Measurements from ENCODE around the gene PRG3. TPM values are rescaled to one million over a fixed set of nuclear protein-coding genes. Genes with fewer than 3 reads are reported as not detected.

PRG3 gene
- total RNA-seq, 1 donor from 2014 or later, result not detected

- Mint-ChIP-seq H3K27ac (no peak overlapping the region), H3K4me1 (peaks cover 4% of the 10 kb centered on the region), H3K9me3 (no peaks in the 10 kb centered on the region), H3K36me3 (ENCODE audit: low read depth) (peaks cover 2% of the 10 kb centered on the region), H3K4me3 (no peak overlapping the region), H3K27me3 (peaks cover 33% of the 10 kb centered on the region)
- intact Hi-C loops (cut with micrococcal nuclease), result no loop called here
- DNase-seq, result no peak
Measured at GRCh38 chr11:57354699-57355098, 26.3 kb downstream of the PRG3 start.

DNA sequence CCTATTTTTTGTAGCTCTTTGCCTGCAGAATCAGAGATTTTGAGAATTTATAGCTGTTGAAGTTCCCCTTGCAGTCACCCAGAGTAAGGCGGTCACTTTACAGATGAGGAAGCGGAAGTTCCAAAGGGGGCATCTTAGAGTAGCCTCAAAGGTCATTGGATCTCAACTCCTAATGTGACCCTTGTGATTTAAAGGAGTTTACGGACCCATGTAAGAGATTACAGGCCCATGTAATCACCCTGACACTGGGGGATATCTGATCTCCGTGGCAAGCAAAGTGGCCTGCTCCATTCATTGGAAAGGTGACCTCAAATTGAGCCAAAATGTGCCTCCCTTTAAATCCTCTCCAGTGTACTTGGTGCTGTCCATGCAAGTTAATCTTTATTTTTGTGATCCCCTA is 27.1 kb downstream of the PRG3 start:
- Mint-ChIP-seq H3K27ac (no peak overlapping the region), H3K9me3 (no peaks in the 10 kb centered on the region), H3K4me3 (no peak overlapping the region), H3K4me1 (peaks cover 4% of the 10 kb centered on the region), H3K36me3 (ENCODE audit: low read depth) (peaks cover 2% of the 10 kb centered on the region), H3K27me3 (peaks cover 34% of the 10 kb centered on the region)
- DNase-seq, result no peak
- intact Hi-C loops (cut with micrococcal nuclease), result no loop called here

DNA sequence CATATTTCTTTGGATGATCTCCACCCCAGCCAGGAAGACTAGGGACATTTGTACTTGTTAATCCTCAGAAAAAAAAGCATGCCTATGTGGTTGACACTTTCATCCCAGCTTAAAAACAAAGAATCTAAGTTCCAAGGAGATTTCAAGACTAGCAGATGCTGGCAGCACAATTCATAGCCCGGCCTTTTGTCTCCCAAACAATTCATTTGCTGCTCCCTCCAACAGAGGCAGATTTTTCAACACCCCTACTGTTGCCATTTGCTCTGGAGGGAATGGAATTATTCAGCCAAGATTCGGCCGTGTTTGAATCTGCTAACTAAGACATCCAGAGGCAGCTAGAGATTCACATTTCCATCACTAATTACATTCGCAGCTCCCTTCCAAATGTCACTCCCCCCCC is 27.5 kb downstream of the PRG3 start:
- peaks cover 37% of the 10 kb centered on the region for H3K27me3 Mint-ChIP-seq
- no peaks in the 10 kb centered on the region for H3K9me3 Mint-ChIP-seq
- DNase-seq, result no peak
- intact Hi-C loops (cut with micrococcal nuclease), result no loop called here
- H3K27ac Mint-ChIP-seq, result no peak overlapping the region
- H3K36me3 Mint-ChIP-seq (ENCODE audit: low read depth), result peaks cover 2% of the 10 kb centered on the region
- no peak overlapping the region for H3K4me3 Mint-ChIP-seq
- peaks cover 4% of the 10 kb centered on the region for H3K4me1 Mint-ChIP-seq

- intact Hi-C loops (cut with micrococcal nuclease), result no loop called here
- no peak for DNase-seq
- Mint-ChIP-seq H3K9me3 (no peaks in the 10 kb centered on the region), H3K27me3 (peaks cover 37% of the 10 kb centered on the region), H3K36me3 (ENCODE audit: low read depth) (peaks cover 2% of the 10 kb centered on the region), H3K4me3 (no peak overlapping the region), H3K27ac (no peak overlapping the region), H3K4me1 (peaks cover 4% of the 10 kb centered on the region)
Measured at GRCh38 chr11:57353036-57353435, 27.9 kb downstream of the PRG3 start.

- Mint-ChIP-seq H3K27me3 (peaks cover 32% of the 10 kb centered on the region), H3K4me3 (no peak overlapping the region), H3K36me3 (ENCODE audit: low read depth) (peaks cover 2% of the 10 kb centered on the region), H3K4me1 (peaks cover 7% of the 10 kb centered on the region), H3K9me3 (no peaks in the 10 kb centered on the region), H3K27ac (no peak overlapping the region)
- DNase-seq, result peak; percentile 89
- intact Hi-C loops (cut with micrococcal nuclease), result no loop called here
Measured at GRCh38 chr11:57349491-57350274, 31.3 kb downstream of the PRG3 start.

GRCh38 chr11:57348636-57349313 is 32.2 kb downstream of the PRG3 start:
- intact Hi-C loops (cut with micrococcal nuclease), result no loop called here
- Mint-ChIP-seq H3K4me3 (no peak overlapping the region), H3K9me3 (no peaks in the 10 kb centered on the region), H3K27me3 (peaks cover 25% of the 10 kb centered on the region), H3K4me1 (peaks cover 7% of the 10 kb centered on the region), H3K27ac (no peak overlapping the region), H3K36me3 (ENCODE audit: low read depth) (peaks cover 2% of the 10 kb centered on the region)
- DNase-seq, result no peak

- peaks cover 7% of the 10 kb centered on the region for H3K4me1 Mint-ChIP-seq
- no peak overlapping the region for H3K27ac Mint-ChIP-seq
- H3K27me3 Mint-ChIP-seq, result peaks cover 20% of the 10 kb centered on the region
Measured at GRCh38 chr11:57348052-57348451, 32.9 kb downstream of the PRG3 start.

DNA sequence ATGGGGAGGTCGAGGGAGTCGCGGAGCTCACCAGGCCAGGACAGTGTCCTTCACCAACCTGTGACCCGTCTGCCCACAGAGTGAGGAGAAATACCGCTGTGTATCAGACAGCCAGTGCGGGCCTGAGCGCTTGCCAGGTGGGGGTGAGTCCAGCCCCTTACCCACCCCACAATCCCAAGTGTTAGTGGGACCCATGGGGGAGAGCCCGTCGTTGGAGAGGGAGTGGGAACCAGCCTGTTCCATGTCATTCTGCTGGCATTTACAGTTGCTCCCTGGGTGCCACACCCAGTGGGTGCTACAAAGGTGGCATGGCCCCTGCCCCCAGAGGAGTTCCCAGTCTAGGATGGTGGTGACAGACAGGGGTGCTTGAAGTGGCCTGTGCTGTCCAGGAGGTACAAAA is 33.6 kb downstream of the PRG3 start:
- no peak for DNase-seq
- intact Hi-C loops (cut with micrococcal nuclease), result loop anchor here (1.0 kb wide), 1 partner anchor 136 kb away; no protein-coding TSS in a partner anchor
- H3K4me1 Mint-ChIP-seq, result peaks cover 7% of the 10 kb centered on the region
- no peak overlapping the region for H3K4me3 Mint-ChIP-seq
- H3K27ac Mint-ChIP-seq, result no peak overlapping the region
- H3K36me3 Mint-ChIP-seq (ENCODE audit: low read depth), result peaks cover 2% of the 10 kb centered on the region
- no peaks in the 10 kb centered on the region for H3K9me3 Mint-ChIP-seq
- peaks cover 17% of the 10 kb centered on the region for H3K27me3 Mint-ChIP-seq

More at GRCh38 chr11:57348052-57348451, 32.9 kb downstream of the PRG3 start:
- Mint-ChIP-seq H3K4me3 (no peak overlapping the region), H3K9me3 (no peaks in the 10 kb centered on the region), H3K36me3 (ENCODE audit: low read depth) (peaks cover 2% of the 10 kb centered on the region)
- no peak for DNase-seq
- intact Hi-C loops (cut with micrococcal nuclease), result no loop called here

DNA sequence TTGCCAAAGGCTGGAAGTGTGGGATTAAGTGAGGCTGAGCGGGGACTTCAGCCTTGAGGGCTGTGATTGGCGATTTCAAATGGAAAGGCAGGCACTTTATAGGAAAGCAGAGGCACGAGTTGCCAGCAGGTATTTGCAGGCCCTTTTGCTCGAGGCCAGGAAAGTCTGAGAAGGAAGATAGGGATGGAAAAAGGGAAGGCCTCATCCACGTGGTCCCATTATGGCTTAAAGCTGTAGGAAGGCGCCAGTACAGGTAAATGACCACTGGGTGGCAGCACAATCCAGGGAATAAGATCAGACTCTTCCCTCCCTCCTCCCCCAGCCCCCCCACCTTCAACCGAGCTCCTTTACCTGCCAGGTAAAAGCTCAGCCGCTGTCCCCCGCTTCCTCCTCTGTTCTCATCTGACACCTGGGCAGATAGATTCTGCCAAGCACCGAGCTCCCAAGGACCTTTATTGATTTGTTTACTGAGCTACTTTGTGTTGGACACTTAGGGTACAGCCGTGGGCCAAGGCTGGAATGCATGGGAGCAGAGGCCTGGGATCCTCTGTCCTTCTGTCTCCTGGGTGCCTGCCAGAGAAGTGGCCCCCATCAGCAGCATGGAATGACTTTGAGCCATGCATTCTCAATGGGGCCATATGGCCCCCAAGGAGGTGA is 35.3 kb downstream of the PRG3 start:
- DNase-seq, result peak; percentile 89
- intact Hi-C loops (cut with micrococcal nuclease), result loop anchor here (1.0 to 2.0 kb wide), 4 partner anchors 112 to 296 kb away; no protein-coding TSS in a partner anchor
- no peak overlapping the region for H3K27ac Mint-ChIP-seq

GRCh38 chr11:57344826-57345225 is 36.1 kb downstream of the PRG3 start:
- H3K4me3 Mint-ChIP-seq, result no peak overlapping the region
- no peak for DNase-seq
- intact Hi-C loops (cut with micrococcal nuclease), result loop anchor here (1.0 to 2.0 kb wide), 4 partner anchors 112 to 296 kb away; no protein-coding TSS in a partner anchor
- peaks cover 14% of the 10 kb centered on the region for H3K27me3 Mint-ChIP-seq
- H3K27ac Mint-ChIP-seq, result no peak overlapping the region
- H3K4me1 Mint-ChIP-seq, result peaks cover 5% of the 10 kb centered on the region
- no peaks in the 10 kb centered on the region for H3K9me3 Mint-ChIP-seq
- no peaks in the 10 kb centered on the region for H3K36me3 Mint-ChIP-seq (ENCODE audit: low read depth)

More for the DNA sequence above, 35.3 kb downstream of the PRG3 start:
- Mint-ChIP-seq H3K9me3 (no peaks in the 10 kb centered on the region), H3K4me3 (no peak overlapping the region), H3K27me3 (peaks cover 16% of the 10 kb centered on the region), H3K36me3 (ENCODE audit: low read depth) (no peaks in the 10 kb centered on the region), H3K4me1 (peaks cover 7% of the 10 kb centered on the region)

DNA sequence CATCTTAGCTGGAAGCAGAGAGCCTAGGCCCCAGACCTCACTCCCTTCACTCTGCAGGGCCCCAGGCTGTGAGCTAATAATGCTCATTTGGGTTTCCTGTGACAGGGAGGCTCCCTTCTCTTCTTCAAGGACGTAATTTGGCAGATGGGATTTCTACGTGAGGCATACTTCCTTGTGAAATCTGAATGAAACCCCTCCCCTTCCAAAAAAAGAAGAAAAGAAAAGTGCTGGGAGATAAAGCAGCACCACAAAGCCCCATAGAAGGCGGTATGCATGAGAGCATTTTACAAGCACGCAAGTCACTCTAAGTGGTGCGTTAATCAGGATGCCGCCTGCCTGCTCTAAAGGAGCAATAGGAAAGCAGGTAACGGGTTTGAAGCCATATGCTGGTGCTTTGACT is 37.1 kb downstream of the PRG3 start:
- peaks cover 12% of the 10 kb centered on the region for H3K27me3 Mint-ChIP-seq
- H3K27ac Mint-ChIP-seq, result no peak overlapping the region
- H3K4me3 Mint-ChIP-seq, result no peak overlapping the region
- no peak for DNase-seq
- intact Hi-C loops (cut with micrococcal nuclease), result loop anchor here (2.0 kb wide), 1 partner anchor 137 kb away; no protein-coding TSS in a partner anchor
- no peaks in the 10 kb centered on the region for H3K36me3 Mint-ChIP-seq (ENCODE audit: low read depth)
- peaks cover 3% of the 10 kb centered on the region for H3K4me1 Mint-ChIP-seq
- H3K9me3 Mint-ChIP-seq, result no peaks in the 10 kb centered on the region

GRCh38 chr11:57342702-57343101 is 38.2 kb downstream of the PRG3 start:
- H3K27ac Mint-ChIP-seq, result no peak overlapping the region
- H3K27me3 Mint-ChIP-seq, result peaks cover 9% of the 10 kb centered on the region
- no peak overlapping the region for H3K4me3 Mint-ChIP-seq
- no peaks in the 10 kb centered on the region for H3K9me3 Mint-ChIP-seq
- no peak for DNase-seq
- H3K36me3 Mint-ChIP-seq (ENCODE audit: low read depth), result no peaks in the 10 kb centered on the region
- peaks cover 3% of the 10 kb centered on the region for H3K4me1 Mint-ChIP-seq
- intact Hi-C loops (cut with micrococcal nuclease), result no loop called here

DNA sequence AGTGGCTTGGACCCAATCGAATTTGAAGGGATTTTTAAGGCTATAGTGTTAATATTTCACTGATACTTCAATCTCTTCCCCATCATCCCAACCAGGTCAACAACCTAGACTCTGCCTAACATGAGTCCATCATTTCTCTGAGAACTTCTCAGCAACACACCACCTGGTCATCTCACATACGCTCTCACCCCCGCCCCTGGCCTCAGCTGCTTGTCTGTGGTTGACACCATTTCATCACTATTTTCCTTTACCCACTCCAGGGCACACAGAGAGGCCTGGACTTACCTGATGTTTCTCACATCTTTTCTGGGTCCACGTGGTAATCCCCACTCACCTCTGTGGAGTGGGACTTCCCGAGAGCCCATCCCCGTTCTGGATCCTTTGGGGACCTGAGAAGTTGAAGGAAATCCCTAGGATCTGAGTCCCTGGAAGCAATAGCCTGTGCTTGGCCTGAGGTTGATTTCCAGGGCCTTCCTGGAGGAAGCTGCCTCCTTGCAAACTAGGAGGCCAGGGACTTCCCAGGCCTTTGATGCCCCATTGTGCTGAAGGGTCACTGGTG is 39.6 kb downstream of the PRG3 start:
- Mint-ChIP-seq H3K9me3 (no peaks in the 10 kb centered on the region), H3K27ac (no peak overlapping the region), H3K4me3 (no peak overlapping the region), H3K36me3 (ENCODE audit: low read depth) (no peaks in the 10 kb centered on the region), H3K4me1 (peaks cover 5% of the 10 kb centered on the region), H3K27me3 (peaks cover 3% of the 10 kb centered on the region)
- intact Hi-C loops (cut with micrococcal nuclease), result no loop called here
- no peak for DNase-seq

Data from activated CD4-positive, alpha-beta T cell treated with anti-CD3 and anti-CD28 coated beads, Interleukin-2, amount 10 ng/mL, durations not matched to agents 24 days and 14 days (primary cell).